ENCODE results near the gene MAMLD1.
A peak's percentile ranks its signal among the peaks of the same experiment; 100 is the strongest.

Gene MAMLD1

GRCh38 chrX:150502979-150503897, 140.1 kb downstream of the MAMLD1 start:
- DNase-seq, result no peak

- DNase-seq, result peak in 1 of 14 donors; percentile 11
These were observed 140.7 kb downstream of the MAMLD1 start for GRCh38 chrX:150503898-150504219.

GRCh38 chrX:150504397-150505182, 141.5 kb downstream of the MAMLD1 start:
- peak in 11 of 14 donors; percentile 0 to 50 (median 44) for DNase-seq

- DNase-seq, result peak in 1 of 14 donors; percentile 51
These were observed 142.9 kb downstream of the MAMLD1 start for GRCh38 chrX:150506020-150506419.

DNA sequence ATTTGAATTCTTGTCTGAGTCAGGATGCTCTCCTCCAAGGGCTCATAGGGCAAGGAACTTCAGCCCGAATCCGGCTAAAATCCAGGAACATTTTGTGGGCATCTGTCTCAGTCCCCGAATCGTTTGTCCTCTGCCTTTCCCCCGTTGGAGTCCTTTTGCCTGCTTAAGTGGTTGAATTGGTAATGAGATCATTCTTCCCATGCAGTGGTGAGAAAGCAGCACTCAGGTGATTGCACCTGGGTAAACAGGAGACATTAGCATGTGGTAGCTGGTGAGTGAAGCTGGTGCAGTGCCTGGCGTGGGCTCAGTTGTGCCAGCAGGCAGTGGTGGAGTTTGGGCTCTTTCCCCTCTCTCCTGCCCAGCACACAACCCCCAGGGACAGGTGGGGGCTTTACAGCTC, 143.4 kb downstream of the MAMLD1 start:
- DNase-seq, result peak in 1 of 14 donors; percentile 13

DNA sequence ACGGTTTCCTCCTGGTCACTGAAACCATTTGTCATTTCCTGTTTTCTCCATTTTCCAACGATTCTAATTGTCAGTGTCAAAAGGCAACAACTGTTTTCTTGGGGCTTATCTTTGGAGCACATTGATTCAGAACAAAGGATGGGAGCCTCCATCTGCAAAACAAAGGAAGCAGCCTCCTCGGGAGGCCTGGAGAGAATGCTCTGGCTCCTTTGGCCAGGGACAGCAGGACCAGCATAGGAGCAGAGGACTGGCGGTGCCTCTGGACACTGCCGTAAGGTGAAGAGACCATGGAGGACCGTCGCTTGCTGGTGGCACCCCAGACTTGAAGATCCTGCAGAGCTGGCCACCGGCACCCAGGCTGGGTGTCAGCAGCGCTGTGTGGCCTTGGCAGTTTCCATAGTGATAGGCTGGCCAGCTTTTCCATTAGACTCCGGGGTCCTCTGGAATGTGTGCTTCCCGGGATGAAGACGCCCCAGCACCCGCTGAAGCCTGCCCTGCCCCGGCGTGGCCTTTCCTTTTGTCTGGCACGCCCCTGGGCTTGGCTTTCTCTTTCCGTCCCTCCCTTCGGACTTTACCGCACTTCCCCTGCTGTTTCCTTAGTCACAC, 144.2 kb downstream of the MAMLD1 start:
- peak in 2 of 14 donors; percentile 7 to 13 for DNase-seq

GRCh38 chrX:150508018-150508417, 144.9 kb downstream of the MAMLD1 start:
- DNase-seq, result peak in 4 of 14 donors; percentile 7 to 70 (median 26)

- peak in 12 of 14 donors; percentile 12 to 81 (median 56) for DNase-seq
These were observed 145.6 kb downstream of the MAMLD1 start for GRCh38 chrX:150508451-150509367.

- no peak for DNase-seq
These were observed 146.6 kb downstream of the MAMLD1 start for GRCh38 chrX:150509703-150510102.

- no peak for DNase-seq
These were observed 149.4 kb downstream of the MAMLD1 start for GRCh38 chrX:150512461-150512901.

DNA sequence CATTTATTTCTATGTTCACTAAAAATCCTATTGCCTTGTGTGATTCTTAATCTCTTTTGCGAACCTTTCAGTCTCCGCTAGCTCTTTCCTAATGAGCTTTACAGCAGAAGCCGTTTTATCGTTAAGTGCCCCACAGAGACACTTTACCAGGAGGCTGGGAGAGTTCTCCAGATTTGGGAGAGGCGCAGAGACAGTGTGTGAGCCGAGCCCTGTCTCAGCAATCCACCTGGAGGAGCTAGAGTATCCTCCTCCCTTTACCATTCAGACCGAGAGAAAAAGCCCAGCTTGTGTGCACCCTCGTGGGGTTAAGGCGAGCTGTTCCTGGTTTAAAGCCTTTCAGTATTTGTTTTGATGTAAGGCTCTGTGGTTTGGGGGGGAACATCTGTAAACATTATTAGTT, 150.4 kb downstream of the MAMLD1 start:
- no peak for DNase-seq

GRCh38 chrX:150514462-150514861, 151.3 kb downstream of the MAMLD1 start:
- DNase-seq, result no peak

DNA sequence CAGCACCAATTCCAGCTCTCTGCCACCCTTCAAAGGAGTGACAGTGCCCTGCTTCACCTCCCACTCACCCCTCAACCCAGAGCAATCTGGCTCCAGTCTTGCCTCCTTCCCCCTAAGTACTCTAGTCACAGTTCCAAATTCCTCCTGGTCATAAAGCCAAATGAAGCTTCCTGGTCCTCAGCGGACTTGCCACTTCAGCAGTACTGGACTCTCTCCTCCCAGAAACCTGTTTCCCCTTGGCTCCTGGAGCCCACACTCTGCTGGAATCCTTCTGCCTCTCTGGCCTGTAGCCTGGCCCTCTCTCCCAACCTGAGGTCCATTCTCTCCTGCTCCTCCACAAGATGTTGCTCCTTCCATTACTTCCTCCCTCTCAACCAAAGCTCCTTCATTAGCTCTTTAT, 152.7 kb downstream of the MAMLD1 start:
- DNase-seq, result peak in 1 of 14 donors; percentile 49

- no peak for DNase-seq
These were observed 154.3 kb downstream of the MAMLD1 start for GRCh38 chrX:150517303-150517910.

GRCh38 chrX:150522494-150522893, 159.4 kb downstream of the MAMLD1 start:
- DNase-seq, result no peak

DNA sequence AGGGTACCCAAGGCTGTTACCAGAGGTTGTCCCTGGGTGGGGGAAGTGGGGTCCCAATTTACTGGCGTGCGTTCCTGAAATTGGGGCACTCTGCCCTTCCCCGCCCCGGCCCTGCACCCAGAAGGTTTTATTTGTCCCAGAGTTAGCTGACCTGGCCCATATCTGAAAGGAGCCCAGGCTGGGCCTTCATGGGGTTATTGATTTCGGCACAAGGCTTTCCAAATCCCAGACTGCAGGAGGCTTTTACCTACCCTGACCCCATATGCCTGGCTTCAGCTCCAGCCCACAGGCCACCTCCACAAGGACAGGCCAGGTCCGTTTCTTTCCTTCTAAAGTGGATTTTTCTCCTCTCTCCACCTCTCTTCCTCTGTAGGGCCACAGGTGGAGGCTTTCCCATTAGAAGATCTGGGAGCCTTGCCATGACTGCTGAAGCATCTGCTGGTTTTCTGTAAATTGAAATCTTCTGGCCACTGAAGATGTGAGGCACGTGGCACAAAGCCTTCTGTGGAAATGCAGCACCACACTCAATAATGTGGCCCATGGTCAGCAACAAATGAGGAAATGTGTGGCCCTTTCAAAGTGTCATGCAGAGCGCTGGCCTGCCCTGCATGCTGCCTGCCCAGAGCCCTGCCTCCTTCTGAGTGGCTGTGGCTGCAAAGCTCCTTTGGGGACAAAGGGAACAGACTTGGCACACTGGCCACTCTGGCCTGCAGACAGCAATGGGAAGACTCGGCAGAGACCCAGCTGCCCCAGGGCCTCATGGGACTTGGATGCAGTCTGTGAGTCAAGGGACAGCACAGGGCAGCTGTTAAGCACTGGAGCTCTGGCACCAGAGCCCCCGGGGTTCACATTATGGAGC, 162.2 kb downstream of the MAMLD1 start:
- peak in 12 of 14 donors; percentile 23 to 82 (median 70) for DNase-seq

- no peak for DNase-seq
These were observed 163.6 kb downstream of the MAMLD1 start for GRCh38 chrX:150526692-150527091.

DNA sequence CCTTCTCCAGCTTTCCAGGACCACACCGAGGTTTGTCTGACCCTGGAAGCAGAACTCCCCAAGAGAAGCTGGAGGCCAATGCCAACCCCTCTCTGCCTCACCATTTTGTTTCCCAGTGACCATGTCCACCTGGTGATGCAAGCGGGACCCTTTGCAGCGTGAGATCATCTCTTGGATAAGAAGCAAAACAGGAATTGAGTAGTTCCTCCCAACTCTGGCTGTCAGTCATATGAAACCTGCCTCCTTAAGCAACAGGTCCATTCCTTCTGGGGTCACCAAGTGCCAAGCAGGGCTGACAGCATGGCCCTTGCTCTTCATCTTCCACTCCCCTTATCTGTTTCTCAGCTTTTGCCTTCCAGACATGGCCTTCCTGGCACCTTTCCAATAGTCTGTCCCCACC, 164.0 kb downstream of the MAMLD1 start:
- DNase-seq, result no peak

DNA sequence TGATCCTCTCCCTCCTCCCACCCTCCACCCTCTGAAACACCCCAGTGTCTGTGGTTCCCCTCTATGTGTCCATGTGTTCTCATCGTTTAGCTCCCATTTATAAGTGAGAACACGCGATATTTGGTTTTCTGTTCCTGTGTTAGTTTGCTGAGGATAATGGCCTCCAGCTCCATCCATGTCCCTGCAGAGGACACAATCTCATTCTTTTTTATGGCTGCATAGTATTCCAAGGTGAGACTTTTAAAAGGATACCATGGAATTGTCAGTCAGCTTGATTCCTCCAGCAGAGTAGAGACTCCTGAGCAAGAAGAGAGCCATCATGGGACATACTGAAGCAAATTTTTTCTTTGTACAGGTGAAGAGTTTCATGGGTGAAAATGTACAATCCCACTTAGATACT, 166.5 kb downstream of the MAMLD1 start:
- DNase-seq, result no peak

GRCh38 chrX:150530821-150531220, 167.7 kb downstream of the MAMLD1 start:
- DNase-seq, result no peak
